ENCODE results near the gene CHD9NB. TPM values are rescaled to one million over a fixed set of nuclear protein-coding genes. Genes with fewer than 3 reads are reported as not detected.

Gene CHD9NB
- total RNA-seq, 1 experiment from 2014 or later: 2.8 TPM

DNA sequence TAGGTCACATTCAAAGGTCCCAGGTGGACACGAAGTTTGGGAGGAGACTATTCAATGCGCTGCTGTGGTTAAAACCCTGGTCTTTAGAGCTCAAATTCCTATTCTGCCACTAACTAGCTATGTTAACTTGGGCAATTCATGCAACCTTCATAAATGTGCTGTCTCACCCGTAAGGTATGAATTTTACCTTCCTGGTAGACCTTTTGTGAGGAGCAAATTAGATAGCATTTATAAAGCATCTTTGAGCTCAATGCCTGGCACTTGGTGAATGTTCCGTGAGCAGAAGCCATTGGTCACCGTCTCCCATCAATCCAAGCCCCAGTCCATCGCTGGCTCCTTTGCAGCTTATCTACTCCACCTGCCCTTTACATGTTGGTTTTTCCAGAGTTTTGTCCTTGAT, 16.6 kb downstream of the CHD9NB start:
- TF ChIP-seq EZH2 (IDR thresholded peaks at IDR 0.05; ENCODE audit: low read depth): no peak
- TF ChIP-seq, protein P1, sequence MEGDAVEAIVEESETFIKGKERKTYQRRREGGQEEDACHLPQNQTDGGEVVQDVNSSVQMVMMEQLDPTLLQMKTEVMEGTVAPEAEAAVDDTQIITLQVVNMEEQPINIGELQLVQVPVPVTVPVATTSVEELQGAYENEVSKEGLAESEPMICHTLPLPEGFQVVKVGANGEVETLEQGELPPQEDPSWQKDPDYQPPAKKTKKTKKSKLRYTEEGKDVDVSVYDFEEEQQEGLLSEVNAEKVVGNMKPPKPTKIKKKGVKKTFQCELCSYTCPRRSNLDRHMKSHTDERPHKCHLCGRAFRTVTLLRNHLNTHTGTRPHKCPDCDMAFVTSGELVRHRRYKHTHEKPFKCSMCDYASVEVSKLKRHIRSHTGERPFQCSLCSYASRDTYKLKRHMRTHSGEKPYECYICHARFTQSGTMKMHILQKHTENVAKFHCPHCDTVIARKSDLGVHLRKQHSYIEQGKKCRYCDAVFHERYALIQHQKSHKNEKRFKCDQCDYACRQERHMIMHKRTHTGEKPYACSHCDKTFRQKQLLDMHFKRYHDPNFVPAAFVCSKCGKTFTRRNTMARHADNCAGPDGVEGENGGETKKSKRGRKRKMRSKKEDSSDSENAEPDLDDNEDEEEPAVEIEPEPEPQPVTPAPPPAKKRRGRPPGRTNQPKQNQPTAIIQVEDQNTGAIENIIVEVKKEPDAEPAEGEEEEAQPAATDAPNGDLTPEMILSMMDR (conservative IDR thresholded peaks at IDR 0.05): no peak
- intact Hi-C loops (cut with micrococcal nuclease; ENCODE audit: unreplicated experiment): no loop called here
- ChIA-PET POLR2A (ENCODE audit: unreplicated experiment) (no interaction called here), CTCF (interaction anchor here (0.9 kb wide), 1 partner anchor 172 kb away, joined by 3 read pairs; no protein-coding TSS in a partner anchor)
- H3K4me2 ChIP-seq: no peak overlapping the region
- H3K9me3 ChIP-seq (ENCODE audit: insufficient read depth, low read depth): no peaks in the 10 kb centered on the region
- no peaks in the 10 kb centered on the region for H3K27me3 ChIP-seq (ENCODE audit: insufficient read depth, low read depth)
- no peaks in the 10 kb centered on the region for H4K20me1 ChIP-seq (ENCODE audit: insufficient read depth)
- no peak for DNase-seq
- H3K36me3 ChIP-seq (ENCODE audit: low read depth): no peaks in the 10 kb centered on the region
- H3K9me2 ChIP-seq (ENCODE audit: insufficient read depth): no peaks in the 10 kb centered on the region
- H3K4me3 ChIP-seq: no peak overlapping the region
- BruUV-seq (replicated peaks): no TSS peak
- no peak overlapping the region for H2AFZ ChIP-seq
- H3F3A ChIP-seq (ENCODE audit: insufficient read depth, low read depth): no peaks in the 10 kb centered on the region
- no peak overlapping the region for H3K27ac ChIP-seq
- no peaks in the 10 kb centered on the region for H3K79me2 ChIP-seq (ENCODE audit: low read depth)
- peaks cover 9% of the 10 kb centered on the region; the same call in 1 of the 2 replicates for H3K4me1 ChIP-seq (replicated peaks; ENCODE audit: insufficient read depth)

DNA sequence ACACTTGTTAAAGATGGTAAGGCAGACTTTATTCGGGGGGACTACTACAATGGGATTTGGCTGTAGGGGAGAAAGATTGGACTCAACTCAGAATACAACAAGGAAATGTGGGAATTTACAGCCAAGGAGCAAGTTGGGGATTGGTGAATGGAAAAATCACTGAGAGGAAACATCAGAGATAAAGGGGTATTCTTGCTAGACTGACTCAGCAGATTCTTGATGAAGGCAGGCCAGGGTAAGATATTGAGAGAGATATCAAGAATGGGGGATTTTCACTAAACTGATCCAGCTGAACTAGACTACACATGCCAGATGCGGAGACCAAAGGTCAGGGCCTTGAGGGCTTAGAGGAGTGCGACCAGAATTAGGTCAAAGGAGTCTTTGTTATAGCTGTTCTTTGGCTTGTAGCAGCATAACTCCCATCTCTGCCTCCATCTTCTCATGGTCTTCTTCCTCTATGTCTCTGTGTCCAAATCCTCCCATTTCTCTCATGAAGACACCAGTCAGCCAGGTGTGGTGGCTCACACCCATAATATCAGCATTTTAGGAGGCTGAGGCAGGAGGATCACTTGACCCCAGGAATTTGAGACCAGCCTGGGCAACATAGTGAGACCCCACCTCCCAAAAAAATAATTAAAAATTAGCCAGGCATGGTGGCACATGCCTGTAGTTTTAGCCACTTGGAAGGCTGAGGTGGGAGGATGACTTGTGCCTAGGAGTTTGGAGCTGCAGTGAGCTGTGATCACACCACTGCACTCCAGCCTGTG, 17.3 kb downstream of the CHD9NB start:
- DNase-seq: no peak
- peaks cover 12% of the 10 kb centered on the region; the same call in 1 of the 2 replicates for H3K4me1 ChIP-seq (replicated peaks; ENCODE audit: insufficient read depth)
- BruUV-seq (replicated peaks): no TSS peak
- TF ChIP-seq, protein P1 (conservative IDR thresholded peaks at IDR 0.05): no peak
- no peak for TF ChIP-seq EZH2 (IDR thresholded peaks at IDR 0.05; ENCODE audit: low read depth)
- H3K4me3 ChIP-seq: no peak overlapping the region
- no peaks in the 10 kb centered on the region for H4K20me1 ChIP-seq (ENCODE audit: insufficient read depth)
- H2AFZ ChIP-seq: no peak overlapping the region
- H3K9me3 ChIP-seq (ENCODE audit: insufficient read depth, low read depth): no peaks in the 10 kb centered on the region
- intact Hi-C loops (cut with micrococcal nuclease; ENCODE audit: unreplicated experiment): no loop called here
- H3K4me2 ChIP-seq: no peak overlapping the region
- ChIA-PET CTCF (interaction anchor here (0.9 kb wide), 1 partner anchor 173 kb away, joined by 3 read pairs; no protein-coding TSS in a partner anchor), POLR2A (ENCODE audit: unreplicated experiment) (no interaction called here)
- H3K36me3 ChIP-seq (ENCODE audit: low read depth): no peaks in the 10 kb centered on the region
- H3K27ac ChIP-seq: no peak overlapping the region
- H3F3A ChIP-seq (ENCODE audit: insufficient read depth, low read depth): no peaks in the 10 kb centered on the region
- H3K27me3 ChIP-seq (ENCODE audit: insufficient read depth, low read depth): no peaks in the 10 kb centered on the region
- H3K79me2 ChIP-seq (ENCODE audit: low read depth): no peaks in the 10 kb centered on the region
- H3K9me2 ChIP-seq (ENCODE audit: insufficient read depth): no peaks in the 10 kb centered on the region

DNA sequence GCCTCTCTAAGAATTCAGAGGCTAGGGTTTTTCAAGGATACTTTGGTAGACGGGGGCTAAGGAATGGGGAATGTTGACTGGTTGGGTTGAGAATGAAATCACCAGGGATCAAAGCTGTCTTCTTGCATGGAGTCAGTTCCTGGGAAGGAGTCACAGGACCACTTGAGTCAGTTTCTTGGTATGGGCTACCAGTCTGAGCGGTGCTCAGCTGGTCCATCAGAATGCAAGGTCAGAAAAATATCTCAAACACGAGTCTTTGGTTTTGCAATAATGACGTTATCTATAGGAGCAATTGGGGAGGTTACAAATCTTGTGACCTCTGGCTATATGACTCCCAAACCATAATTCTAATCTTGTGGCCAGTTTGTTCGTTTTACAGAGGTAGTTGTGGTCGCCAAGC, 18.4 kb downstream of the CHD9NB start:
- POLR2A ChIA-PET (ENCODE audit: unreplicated experiment): no interaction called here
- CTCF ChIA-PET: no interaction called here
- Histone ChIP-seq H3F3A (ENCODE audit: insufficient read depth, low read depth) (no peaks in the 10 kb centered on the region), H3K36me3 (ENCODE audit: low read depth) (no peaks in the 10 kb centered on the region), H2AFZ (no peak overlapping the region), H3K27ac (no peak overlapping the region), H3K9me3 (ENCODE audit: insufficient read depth, low read depth) (no peaks in the 10 kb centered on the region), H3K4me2 (no peak overlapping the region), H3K4me1 (replicated peaks; ENCODE audit: insufficient read depth) (peaks cover 12% of the 10 kb centered on the region; the same call in 1 of the 2 replicates), H3K9me2 (ENCODE audit: insufficient read depth) (no peaks in the 10 kb centered on the region), H3K27me3 (ENCODE audit: insufficient read depth, low read depth) (no peaks in the 10 kb centered on the region), H4K20me1 (ENCODE audit: insufficient read depth) (no peaks in the 10 kb centered on the region), H3K4me3 (no peak overlapping the region), H3K79me2 (ENCODE audit: low read depth) (no peaks in the 10 kb centered on the region)
- TF ChIP-seq EZH2 (IDR thresholded peaks at IDR 0.05; ENCODE audit: low read depth): no peak
- TF ChIP-seq, protein P1 (conservative IDR thresholded peaks at IDR 0.05): no peak
- intact Hi-C loops (cut with micrococcal nuclease; ENCODE audit: unreplicated experiment): no loop called here
- no TSS peak for BruUV-seq (replicated peaks)
- DNase-seq: no peak
